ENCODE results near the gene MAN1A1.

- no peak for TF ChIP-seq EP300 (IDR thresholded peaks at IDR 0.05)
- no peak for TF ChIP-seq RNF2 (IDR thresholded peaks at IDR 0.05; ENCODE audit: borderline replicate concordance, low read depth)
- no peak for TF ChIP-seq HOXB13 (CRISPR knock-in tag; IDR thresholded peaks at IDR 0.05; ENCODE audit: low read depth)
- no peak for TF ChIP-seq MAX (IDR thresholded peaks at IDR 0.05)
- no peak for TF ChIP-seq JUN (IDR thresholded peaks at IDR 0.05)
- TF ChIP-seq POLR2A (IDR thresholded peaks at IDR 0.05; ENCODE audit: low read length): no peak
- TF ChIP-seq, protein P1, sequence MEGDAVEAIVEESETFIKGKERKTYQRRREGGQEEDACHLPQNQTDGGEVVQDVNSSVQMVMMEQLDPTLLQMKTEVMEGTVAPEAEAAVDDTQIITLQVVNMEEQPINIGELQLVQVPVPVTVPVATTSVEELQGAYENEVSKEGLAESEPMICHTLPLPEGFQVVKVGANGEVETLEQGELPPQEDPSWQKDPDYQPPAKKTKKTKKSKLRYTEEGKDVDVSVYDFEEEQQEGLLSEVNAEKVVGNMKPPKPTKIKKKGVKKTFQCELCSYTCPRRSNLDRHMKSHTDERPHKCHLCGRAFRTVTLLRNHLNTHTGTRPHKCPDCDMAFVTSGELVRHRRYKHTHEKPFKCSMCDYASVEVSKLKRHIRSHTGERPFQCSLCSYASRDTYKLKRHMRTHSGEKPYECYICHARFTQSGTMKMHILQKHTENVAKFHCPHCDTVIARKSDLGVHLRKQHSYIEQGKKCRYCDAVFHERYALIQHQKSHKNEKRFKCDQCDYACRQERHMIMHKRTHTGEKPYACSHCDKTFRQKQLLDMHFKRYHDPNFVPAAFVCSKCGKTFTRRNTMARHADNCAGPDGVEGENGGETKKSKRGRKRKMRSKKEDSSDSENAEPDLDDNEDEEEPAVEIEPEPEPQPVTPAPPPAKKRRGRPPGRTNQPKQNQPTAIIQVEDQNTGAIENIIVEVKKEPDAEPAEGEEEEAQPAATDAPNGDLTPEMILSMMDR (IDR thresholded peaks at IDR 0.05): no peak
- TF ChIP-seq, protein P2, sequence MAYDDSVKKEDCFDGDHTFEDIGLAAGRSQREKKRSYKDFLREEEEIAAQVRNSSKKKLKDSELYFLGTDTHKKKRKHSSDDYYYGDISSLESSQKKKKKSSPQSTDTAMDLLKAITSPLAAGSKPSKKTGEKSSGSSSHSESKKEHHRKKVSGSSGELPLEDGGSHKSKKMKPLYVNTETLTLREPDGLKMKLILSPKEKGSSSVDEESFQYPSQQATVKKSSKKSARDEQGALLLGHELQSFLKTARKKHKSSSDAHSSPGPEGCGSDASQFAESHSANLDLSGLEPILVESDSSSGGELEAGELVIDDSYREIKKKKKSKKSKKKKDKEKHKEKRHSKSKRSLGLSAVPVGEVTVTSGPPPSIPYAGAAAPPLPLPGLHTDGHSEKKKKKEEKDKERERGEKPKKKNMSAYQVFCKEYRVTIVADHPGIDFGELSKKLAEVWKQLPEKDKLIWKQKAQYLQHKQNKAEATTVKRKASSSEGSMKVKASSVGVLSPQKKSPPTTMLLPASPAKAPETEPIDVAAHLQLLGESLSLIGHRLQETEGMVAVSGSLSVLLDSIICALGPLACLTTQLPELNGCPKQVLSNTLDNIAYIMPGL (CRISPR knock-in tag; IDR thresholded peaks at IDR 0.05; ENCODE audit: borderline replicate concordance): no peak
- TF ChIP-seq CHD2 (IDR thresholded peaks at IDR 0.05; ENCODE audit: low read length, partially characterized antibody): no peak
- TF ChIP-seq, protein P3, sequence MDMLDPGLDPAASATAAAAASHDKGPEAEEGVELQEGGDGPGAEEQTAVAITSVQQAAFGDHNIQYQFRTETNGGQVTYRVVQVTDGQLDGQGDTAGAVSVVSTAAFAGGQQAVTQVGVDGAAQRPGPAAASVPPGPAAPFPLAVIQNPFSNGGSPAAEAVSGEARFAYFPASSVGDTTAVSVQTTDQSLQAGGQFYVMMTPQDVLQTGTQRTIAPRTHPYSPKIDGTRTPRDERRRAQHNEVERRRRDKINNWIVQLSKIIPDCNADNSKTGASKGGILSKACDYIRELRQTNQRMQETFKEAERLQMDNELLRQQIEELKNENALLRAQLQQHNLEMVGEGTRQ (IDR thresholded peaks at IDR 0.05): no peak
- no peak for TF ChIP-seq CEBPB (IDR thresholded peaks at IDR 0.05)
Observed at GRCh38 chr6:119346936-119347335, 2.6 kb downstream of the MAN1A1 start.
